HFFc6 (cell line): ENCODE data around the gene ITPK1. TPM values are rescaled to one million over a fixed set of nuclear protein-coding genes. Genes with fewer than 3 reads are reported as not detected.

ENCODE experiments used
- DNase-seq: peaks from one replicate; pipeline ENCODE4 v3.0.0-alpha.2; 2018
- H3K27ac Mint-ChIP-seq: 2 replicates; pipeline ENCODE4 v1.8.0; 2020; ENCODE audit warnings: mild to moderate bottlenecking, mixed read lengths
- H3K27me3 Mint-ChIP-seq: 2 replicates; pipeline ENCODE4 v1.8.0; 2021; ENCODE audit warnings: mild to moderate bottlenecking, moderate library complexity, mixed read lengths; ENCODE audit not compliant: insufficient read depth
- H3K36me3 Mint-ChIP-seq: 2 replicates; pipeline ENCODE4 v1.8.0; 2021; ENCODE audit warnings: low read depth, mixed read lengths
- H3K4me1 Mint-ChIP-seq: 2 replicates; pipeline ENCODE4 v1.8.0; 2020; ENCODE audit warnings: low read depth, mixed read lengths
- H3K4me3 Mint-ChIP-seq: 2 replicates; pipeline ENCODE4 v1.8.0; 2020; ENCODE audit warnings: mild to moderate bottlenecking, moderate library complexity, mixed read lengths
- H3K9me3 Mint-ChIP-seq: 2 replicates; pipeline ENCODE4 v1.8.0; 2020; ENCODE audit warnings: mild to moderate bottlenecking, mixed read lengths
- CTCF ChIP-seq: fragments of 200-600 bp; sonication (generic); IDR thresholded peaks from 2 replicates; pipeline ENCODE4 v1.5.0; 2021; ENCODE audit warnings: antibody characterized with exemption, mild to moderate bottlenecking
- total RNA-seq, 6 experiments: library from RNA; stranded (reverse); fragmentation: NEBNext Ultra II Directional; extraction: Animal tissue kit (Norgen Biotek cat#: 25700); gene quantifications; 2 replicates in 1 of 6; 3 replicates in 5 of 6; pipeline ENCODE4 v1.2.3, GENCODE V29; 2021

Gene ITPK1
- total RNA-seq, 6 experiments from 2014 or later = 27.3 to 38.1 (median 32.4) TPM

GRCh38 chr14:92906420-92906819, 209.3 kb downstream of the ITPK1 start:
- H3K4me3 Mint-ChIP-seq = no peak overlapping the region
- H3K27ac Mint-ChIP-seq = no peak overlapping the region
- no peaks in the 10 kb centered on the region for H3K4me1 Mint-ChIP-seq
- H3K27me3 Mint-ChIP-seq = peaks cover 34% of the 10 kb centered on the region
- no peaks in the 10 kb centered on the region for H3K36me3 Mint-ChIP-seq
- no peak for DNase-seq
- no peaks in the 10 kb centered on the region for H3K9me3 Mint-ChIP-seq
- no peak for TF ChIP-seq CTCF

GRCh38 chr14:92905667-92906066, 210.1 kb downstream of the ITPK1 start:
- Mint-ChIP-seq H3K27ac (no peak overlapping the region), H3K36me3 (no peaks in the 10 kb centered on the region), H3K4me1 (no peaks in the 10 kb centered on the region), H3K27me3 (peaks cover 34% of the 10 kb centered on the region), H3K9me3 (no peaks in the 10 kb centered on the region), H3K4me3 (no peak overlapping the region)
- no peak for TF ChIP-seq CTCF
- DNase-seq = no peak

- DNase-seq = no peak
- Mint-ChIP-seq H3K36me3 (no peaks in the 10 kb centered on the region), H3K9me3 (no peaks in the 10 kb centered on the region), H3K4me3 (no peak overlapping the region), H3K4me1 (peaks cover 2% of the 10 kb centered on the region; the same call in 1 of the 2 replicates), H3K27me3 (peaks cover 43% of the 10 kb centered on the region), H3K27ac (no peak overlapping the region)
- TF ChIP-seq CTCF = no peak
Observed at GRCh38 chr14:92903359-92903758, 212.4 kb downstream of the ITPK1 start.

- H3K9me3 Mint-ChIP-seq = no peaks in the 10 kb centered on the region
- no peak overlapping the region for H3K4me3 Mint-ChIP-seq
- no peaks in the 10 kb centered on the region for H3K36me3 Mint-ChIP-seq
- no peak for DNase-seq
- H3K27me3 Mint-ChIP-seq = peaks cover 43% of the 10 kb centered on the region
- no peak for TF ChIP-seq CTCF
- no peak overlapping the region for H3K27ac Mint-ChIP-seq
- peaks cover 6% of the 10 kb centered on the region; the same call in 1 of the 2 replicates for H3K4me1 Mint-ChIP-seq
Observed at GRCh38 chr14:92902726-92903125, 213.0 kb downstream of the ITPK1 start.

GRCh38 chr14:92902191-92902590, 213.5 kb downstream of the ITPK1 start:
- peaks cover 48% of the 10 kb centered on the region for H3K27me3 Mint-ChIP-seq
- H3K4me3 Mint-ChIP-seq = no peak overlapping the region
- peaks cover 6% of the 10 kb centered on the region; the same call in 1 of the 2 replicates for H3K4me1 Mint-ChIP-seq
- no peaks in the 10 kb centered on the region for H3K36me3 Mint-ChIP-seq
- TF ChIP-seq CTCF = no peak
- no peak for DNase-seq
- no peak overlapping the region for H3K27ac Mint-ChIP-seq
- no peaks in the 10 kb centered on the region for H3K9me3 Mint-ChIP-seq

GRCh38 chr14:92900660-92901059, 215.1 kb downstream of the ITPK1 start:
- no peak for DNase-seq
- Mint-ChIP-seq H3K27ac (no peak overlapping the region), H3K4me1 (peaks cover 6% of the 10 kb centered on the region; the same call in 1 of the 2 replicates), H3K4me3 (no peak overlapping the region), H3K9me3 (no peaks in the 10 kb centered on the region), H3K27me3 (peaks cover 49% of the 10 kb centered on the region), H3K36me3 (no peaks in the 10 kb centered on the region)
- no peak for TF ChIP-seq CTCF
